Natural killer cell (primary cell): ENCODE results near the gene JADE3. TPM values are rescaled to one million over a fixed set of nuclear protein-coding genes. Genes with fewer than 3 reads are reported as not detected.

Experiments used
- ATAC-seq, 3 donors: fragments of 150-1000 bp in 2 of 3; fragments of 200-7000 bp in 1 of 3; cut with Tn5 transposase; 1 replicate in 1 of 3; 2 replicates in 2 of 3; pipeline ENCODE4 v1.10.0; 2021; ENCODE audit warnings: mild to moderate bottlenecking in 2 of 3, moderate library complexity in 2 of 3
- DNase-seq, 2 donors: peaks; one replicate each; pipeline versions ENCODE4 v3.0.0 to v3.0.0-alpha.2; 2013 to 2021; ENCODE audit warnings: mixed read lengths in 1 of 2
- H3K27ac ChIP-seq: one replicate; pipeline ENCODE4 v1.5.1; 2013; ENCODE audit warnings: mild to moderate bottlenecking, low read length
- H3K27me3 ChIP-seq: one replicate; pipeline ENCODE4 v1.6.1; 2013; ENCODE audit warnings: low read length; ENCODE audit not compliant: control insufficient read depth, insufficient read depth
- H3K36me3 ChIP-seq: one replicate; pipeline ENCODE4 v1.6.1; 2013; ENCODE audit warnings: low read length; ENCODE audit not compliant: control insufficient read depth, insufficient read depth
- H3K4me1 ChIP-seq: one replicate; pipeline ENCODE4 v1.6.1; 2013; ENCODE audit warnings: low read length; ENCODE audit not compliant: control insufficient read depth, insufficient read depth
- H3K4me3 ChIP-seq: one replicate; pipeline ENCODE4 v1.5.1; 2013; ENCODE audit warnings: low read length
- H3K9me3 ChIP-seq: one replicate; pipeline ENCODE4 v1.6.1; 2013; ENCODE audit warnings: low read length; ENCODE audit not compliant: control insufficient read depth, insufficient read depth
- H3K27ac Mint-ChIP-seq, 2 donors: one replicate each; pipeline ENCODE4 v1.8.0; 2022; ENCODE audit warnings: mild to moderate bottlenecking in 2 of 2, mixed read lengths in 2 of 2, moderate library complexity in 1 of 2
- H3K27me3 Mint-ChIP-seq, 2 donors: one replicate each; pipeline ENCODE4 v1.8.0; 2022; ENCODE audit warnings: low read depth in 2 of 2, mixed read lengths in 2 of 2
- H3K36me3 Mint-ChIP-seq: one replicate; pipeline ENCODE4 v1.8.0; 2022; ENCODE audit warnings: mixed read lengths
- H3K4me1 Mint-ChIP-seq, 2 donors: one replicate each; pipeline ENCODE4 v1.8.0; 2022; ENCODE audit warnings: mixed read lengths in 2 of 2
- H3K4me3 Mint-ChIP-seq: one replicate; pipeline ENCODE4 v1.8.0; 2022; ENCODE audit warnings: mild to moderate bottlenecking, moderate library complexity, mixed read lengths
- H3K9me3 Mint-ChIP-seq, 2 donors: one replicate each; pipeline ENCODE4 v1.8.0; 2022; ENCODE audit warnings: mixed read lengths in 2 of 2
- CTCF ChIP-seq: fragments of 200-600 bp; IDR thresholded peaks from one replicate; pipeline ENCODE4 v1.8.0; 2022; ENCODE audit warnings: antibody characterized with exemption
- WGBS: methylation state at CpG from one replicate; pipeline ENCODE4 v1.1.7; 2013; ENCODE audit warnings: missing lambda C conversion rate; ENCODE audit not compliant: insufficient coverage; 5-methylcytosine and 5-hydroxymethylcytosine counted together
- intact Hi-C: fragments of 100-400 bp; cut with micrococcal nuclease; formaldehyde crosslinking; loops from one replicate; pipeline ENCODE4 v1.14.2; 2022
- total RNA-seq, 4 donors: library from RNA; stranded (reverse); fragments of 120-200 nt in 1 of 4; gene quantifications; one replicate each; pipeline versions ENCODE4 v1.2.3 to v1.2.4, GENCODE V29; 2013 to 2022

Gene JADE3
- total RNA-seq, 3 donors from 2014 or later (not counting 1 experiment from before 2014, with no cell fraction given), result 0.16 to 0.54 (median 0.43) TPM

GRCh38 chrX:46922611-46923010 is 10.4 kb downstream of the JADE3 start:
- Histone ChIP-seq H3K4me3 (no peak overlapping the region), H3K9me3 (no peaks in the 10 kb centered on the region), H3K36me3 (no peaks in the 10 kb centered on the region), H3K27ac (no peak overlapping the region), H3K27me3 (no peaks in the 10 kb centered on the region), H3K4me1 (no peaks in the 10 kb centered on the region)
- Mint-ChIP-seq H3K4me1 (no peaks in the 10 kb centered on the region), H3K27me3 (peaks cover 2 to 42% of the 10 kb centered on the region in 2 donors), H3K9me3 (no peaks in the 10 kb centered on the region), H3K27ac (no peak overlapping the region), H3K36me3 (no peaks in the 10 kb centered on the region), H3K4me3 (no peak overlapping the region)
- WGBS, result 100% methylated on average over 1 of the region's 1 CpG
- ATAC-seq, result no peak
- no peak for TF ChIP-seq CTCF
- no peak for DNase-seq
- intact Hi-C loops, result no loop called here

- H3K4me3 Mint-ChIP-seq, result no peak overlapping the region
- Histone ChIP-seq H3K27me3 (no peaks in the 10 kb centered on the region), H3K9me3 (no peaks in the 10 kb centered on the region), H3K27ac (no peak overlapping the region), H3K4me3 (no peak overlapping the region), H3K4me1 (no peaks in the 10 kb centered on the region), H3K36me3 (no peaks in the 10 kb centered on the region)
- H3K9me3 Mint-ChIP-seq, result no peaks in the 10 kb centered on the region
- no peak for TF ChIP-seq CTCF
- intact Hi-C loops, result no loop called here
- WGBS, result 80% methylated on average over 3 of the region's 3 CpGs
- peaks cover 0 to 23% of the 10 kb centered on the region in 2 donors for H3K27me3 Mint-ChIP-seq
- ATAC-seq (no peak), DNase-seq (no peak)
- no peaks in the 10 kb centered on the region for H3K36me3 Mint-ChIP-seq
- no peak overlapping the region for H3K27ac Mint-ChIP-seq
- no peaks in the 10 kb centered on the region for H3K4me1 Mint-ChIP-seq
Observed at GRCh38 chrX:46927718-46928117, 15.5 kb downstream of the JADE3 start.

GRCh38 chrX:46929439-46930261 is 17.4 kb downstream of the JADE3 start:
- ATAC-seq, result no peak
- Histone ChIP-seq H3K4me3 (no peak overlapping the region), H3K9me3 (no peaks in the 10 kb centered on the region), H3K27me3 (no peaks in the 10 kb centered on the region), H3K36me3 (no peaks in the 10 kb centered on the region), H3K27ac (no peak overlapping the region), H3K4me1 (no peaks in the 10 kb centered on the region)
- Mint-ChIP-seq H3K27ac (no peak overlapping the region), H3K36me3 (no peaks in the 10 kb centered on the region), H3K4me3 (no peak overlapping the region), H3K27me3 (peaks cover 0 to 7% of the 10 kb centered on the region in 2 donors), H3K9me3 (no peaks in the 10 kb centered on the region), H3K4me1 (no peaks in the 10 kb centered on the region)
- intact Hi-C loops, result no loop called here
- WGBS, result 90% methylated on average over 3 of the region's 3 CpGs
- DNase-seq, result no peak
- TF ChIP-seq CTCF, result no peak

- Mint-ChIP-seq H3K27me3 (peaks cover 0 to 18% of the 10 kb centered on the region in 2 donors), H3K4me1 (no peaks in the 10 kb centered on the region), H3K9me3 (no peaks in the 10 kb centered on the region), H3K27ac (no peak overlapping the region), H3K4me3 (no peak overlapping the region), H3K36me3 (no peaks in the 10 kb centered on the region)
- no peaks in the 10 kb centered on the region for H3K27me3 ChIP-seq
- intact Hi-C loops, result no loop called here
- ATAC-seq (no peak), DNase-seq (no peak)
- no peak overlapping the region for H3K4me3 ChIP-seq
- no peaks in the 10 kb centered on the region for H3K9me3 ChIP-seq
- H3K4me1 ChIP-seq, result no peaks in the 10 kb centered on the region
- H3K36me3 ChIP-seq, result no peaks in the 10 kb centered on the region
- 100% methylated on average over 2 of the region's 4 CpGs for WGBS
- H3K27ac ChIP-seq, result no peak overlapping the region
- TF ChIP-seq CTCF, result no peak
Observed at GRCh38 chrX:46935295-46935694, 23.1 kb downstream of the JADE3 start.
